ENCODE measurements around the gene BST1. TPM values are rescaled to one million over a fixed set of nuclear protein-coding genes. Genes with fewer than 3 reads are reported as not detected.

BST1 gene
- total RNA-seq, 1 experiment from 2014 or later, result 0.41 TPM

- Mint-ChIP-seq H3K9me3 (ENCODE audit: unreplicated experiment) (peaks cover 39% of the 10 kb centered on the region), H3K27me3 (ENCODE audit: insufficient read depth, unreplicated experiment) (no peaks in the 10 kb centered on the region), H3K27ac (ENCODE audit: unreplicated experiment) (no peak overlapping the region), H3K4me3 (ENCODE audit: unreplicated experiment) (no peak overlapping the region), H3K4me1 (ENCODE audit: low read depth, unreplicated experiment) (peaks cover 29% of the 10 kb centered on the region), H3K36me3 (ENCODE audit: insufficient read depth, unreplicated experiment) (peaks cover 13% of the 10 kb centered on the region)
- H3K36me3 ChIP-seq (ENCODE audit: control insufficient read depth, insufficient read depth, low read length), result no peaks in the 10 kb centered on the region
- POLR2A ChIA-PET, result no interaction called here
- TF ChIP-seq CTCF (IDR thresholded peaks at IDR 0.05; ENCODE audit: insufficient read depth in 1 of 2, low read depth in 1 of 2, low read length in 1 of 2, severe bottlenecking in 1 of 2, unreplicated experiment in 1 of 2), result no peak
- intact Hi-C loops (cut with micrococcal nuclease; ENCODE audit: unreplicated experiment), result no loop called here
- H3K9me3 ChIP-seq, result no peaks in the 10 kb centered on the region; the same call in 1 of the 2 replicates
- no peak overlapping the region for H3K4me3 ChIP-seq (ENCODE audit: low read depth, low read length)
- DNase-seq, result no peak
- no peaks in the 10 kb centered on the region for H3K27me3 ChIP-seq (replicated peaks; ENCODE audit: control insufficient read depth, insufficient read depth, low read length)
- CTCF ChIA-PET, result no interaction called here
- peaks cover 26% of the 10 kb centered on the region for H3K4me1 ChIP-seq
- no TSS peak for BruUV-seq (replicated peaks)
These were observed 7.6 kb upstream of the BST1 start for GRCh38 chr4:15695240-15695699.

GRCh38 chr4:15695729-15696128 lies 7.1 kb upstream of the BST1 start:
- peaks cover 26% of the 10 kb centered on the region for H3K4me1 Mint-ChIP-seq (ENCODE audit: low read depth, unreplicated experiment)
- no peak for DNase-seq
- Histone ChIP-seq H3K36me3 (ENCODE audit: control insufficient read depth, insufficient read depth, low read length) (no peaks in the 10 kb centered on the region), H3K4me3 (ENCODE audit: low read depth, low read length) (no peak overlapping the region), H3K4me1 (peaks cover 21% of the 10 kb centered on the region), H3K27me3 (replicated peaks; ENCODE audit: control insufficient read depth, insufficient read depth, low read length) (no peaks in the 10 kb centered on the region), H3K9me3 (no peaks in the 10 kb centered on the region; the same call in 1 of the 2 replicates)
- no peak overlapping the region for H3K4me3 Mint-ChIP-seq (ENCODE audit: unreplicated experiment)
- no peaks in the 10 kb centered on the region for H3K27me3 Mint-ChIP-seq (ENCODE audit: insufficient read depth, unreplicated experiment)
- H3K36me3 Mint-ChIP-seq (ENCODE audit: insufficient read depth, unreplicated experiment), result peaks cover 13% of the 10 kb centered on the region
- no peak for TF ChIP-seq CTCF (IDR thresholded peaks at IDR 0.05; ENCODE audit: insufficient read depth in 1 of 2, low read depth in 1 of 2, low read length in 1 of 2, severe bottlenecking in 1 of 2, unreplicated experiment in 1 of 2)
- intact Hi-C loops (cut with micrococcal nuclease; ENCODE audit: unreplicated experiment), result no loop called here
- CTCF ChIA-PET, result no interaction called here
- POLR2A ChIA-PET, result no interaction called here
- BruUV-seq (replicated peaks), result no TSS peak
- no peak overlapping the region for H3K27ac Mint-ChIP-seq (ENCODE audit: unreplicated experiment)
- H3K9me3 Mint-ChIP-seq (ENCODE audit: unreplicated experiment), result peaks cover 42% of the 10 kb centered on the region

GRCh38 chr4:15696866-15697265 lies 6.0 kb upstream of the BST1 start:
- Histone ChIP-seq H3K4me1 (peaks cover 10% of the 10 kb centered on the region), H3K27me3 (replicated peaks; ENCODE audit: control insufficient read depth, insufficient read depth, low read length) (no peaks in the 10 kb centered on the region), H3K36me3 (ENCODE audit: control insufficient read depth, insufficient read depth, low read length) (no peaks in the 10 kb centered on the region), H3K4me3 (ENCODE audit: low read depth, low read length) (no peak overlapping the region), H3K9me3 (no peaks in the 10 kb centered on the region; the same call in 1 of the 2 replicates)
- TF ChIP-seq CTCF (IDR thresholded peaks at IDR 0.05; ENCODE audit: insufficient read depth in 1 of 2, low read depth in 1 of 2, low read length in 1 of 2, severe bottlenecking in 1 of 2, unreplicated experiment in 1 of 2), result no peak
- Mint-ChIP-seq H3K27me3 (ENCODE audit: insufficient read depth, unreplicated experiment) (no peaks in the 10 kb centered on the region), H3K9me3 (ENCODE audit: unreplicated experiment) (peaks cover 42% of the 10 kb centered on the region), H3K4me1 (ENCODE audit: low read depth, unreplicated experiment) (peaks cover 21% of the 10 kb centered on the region), H3K4me3 (ENCODE audit: unreplicated experiment) (no peak overlapping the region), H3K36me3 (ENCODE audit: insufficient read depth, unreplicated experiment) (peaks cover 13% of the 10 kb centered on the region), H3K27ac (ENCODE audit: unreplicated experiment) (no peak overlapping the region)
- POLR2A ChIA-PET, result no interaction called here
- no TSS peak for BruUV-seq (replicated peaks)
- DNase-seq, result no peak
- intact Hi-C loops (cut with micrococcal nuclease; ENCODE audit: unreplicated experiment), result no loop called here
- CTCF ChIA-PET, result no interaction called here
